Measurements from ENCODE around the gene ACTN3. TPM values are rescaled to one million over a fixed set of nuclear protein-coding genes. Genes with fewer than 3 reads are reported as not detected.
A peak's percentile ranks its signal among the peaks of the same experiment; 100 is the strongest.
"Not testable (repeated sequence)": the region's sequence is repeated elsewhere in the genome, so short reads cannot be mapped to it uniquely, and the experiment has no call there.

ACTN3 gene
- total RNA-seq, 2 donors from 2014 or later: not detected

GRCh38 chr11:66570850-66571180 is 24.1 kb downstream of the ACTN3 start:
- Histone ChIP-seq H3K4me1 (peaks cover 15% of the 10 kb centered on the region), H3K27me3 (no peaks in the 10 kb centered on the region), H3K4me3 (no peak overlapping the region), H3K27ac (no peak overlapping the region), H3K36me3 (replicated peaks in 1 of 2; ENCODE audit: insufficient read depth in 1 of 2, low read depth in 2 of 2) (no peaks in the 10 kb centered on the region), H3K9me3 (no peaks in the 10 kb centered on the region)
- ATAC-seq: no peak
- TF ChIP-seq POLR2A (IDR thresholded peaks at IDR 0.05) (no peak), CTCF (IDR thresholded peaks at IDR 0.05) (no peak)
- DNase-seq: no peak
- 45 to 49% methylated on average over 2 of the region's 2 CpGs for WGBS, 2 donors
- intact Hi-C loops (cut with DNase I): loop anchor here (5.0 kb wide), 1 partner anchor 111 kb away; no protein-coding TSS in a partner anchor

- intact Hi-C loops (cut with DNase I): no loop called here
- no peak for TF ChIP-seq POLR2A (IDR thresholded peaks at IDR 0.05)
- peak; percentile 67 to 88 (median 80) for TF ChIP-seq CTCF (IDR thresholded peaks at IDR 0.05)
These were observed 32.4 kb downstream of the ACTN3 start for GRCh38 chr11:66579017-66579606.

GRCh38 chr11:66580803-66581202 is 34.1 kb downstream of the ACTN3 start:
- intact Hi-C loops (cut with DNase I): no loop called here
- ATAC-seq: no peak
- Histone ChIP-seq H3K27ac (no peak overlapping the region), H3K4me3 (no peak overlapping the region), H3K4me1 (peaks cover 5% of the 10 kb centered on the region), H3K27me3 (no peaks in the 10 kb centered on the region), H3K9me3 (no peaks in the 10 kb centered on the region), H3K36me3 (replicated peaks in 1 of 2; ENCODE audit: insufficient read depth in 1 of 2, low read depth in 2 of 2) (no peaks in the 10 kb centered on the region)
- TF ChIP-seq POLR2A (IDR thresholded peaks at IDR 0.05): no peak
- no peak for TF ChIP-seq CTCF (IDR thresholded peaks at IDR 0.05)
- 78 to 85% methylated on average over 5 of the region's 5 CpGs for WGBS, 2 donors
- DNase-seq: peak in 1 of 4 donors; percentile 16

More at GRCh38 chr11:66579017-66579606, 32.4 kb downstream of the ACTN3 start:
- Histone ChIP-seq H3K27me3 (no peaks in the 10 kb centered on the region), H3K9me3 (no peaks in the 10 kb centered on the region), H3K4me3 (no peak overlapping the region), H3K36me3 (replicated peaks in 1 of 2; ENCODE audit: insufficient read depth in 1 of 2, low read depth in 2 of 2) (no peaks in the 10 kb centered on the region), H3K27ac (no peak overlapping the region), H3K4me1 (peaks cover 5% of the 10 kb centered on the region)
- WGBS, 2 donors: 16 to 17% methylated on average over 24 to 25 of the region's 25 CpGs
- ATAC-seq (peak; percentile 85), DNase-seq (peak; percentile 74 to 84 (median 80))

GRCh38 chr11:66581261-66581660 is 34.6 kb downstream of the ACTN3 start:
- TF ChIP-seq CTCF (IDR thresholded peaks at IDR 0.05) (no peak), POLR2A (IDR thresholded peaks at IDR 0.05) (no peak)
- Histone ChIP-seq H3K27me3 (no peaks in the 10 kb centered on the region), H3K4me3 (no peak overlapping the region), H3K4me1 (peaks cover 5% of the 10 kb centered on the region), H3K27ac (no peak overlapping the region), H3K9me3 (no peaks in the 10 kb centered on the region), H3K36me3 (replicated peaks in 1 of 2; ENCODE audit: insufficient read depth in 1 of 2, low read depth in 2 of 2) (no peaks in the 10 kb centered on the region)
- DNase-seq (no peak), ATAC-seq (no peak)
- WGBS, 2 donors: 56 to 63% methylated on average over 2 to 3 of the region's 3 CpGs
- intact Hi-C loops (cut with DNase I): no loop called here

GRCh38 chr11:66582565-66583147 is 36.0 kb downstream of the ACTN3 start:
- H3K4me1 ChIP-seq; H3K27ac ChIP-seq; DNase-seq; H3K4me3 ChIP-seq; H3K9me3 ChIP-seq; H3K36me3 ChIP-seq (replicated peaks in 1 of 2; ENCODE audit: insufficient read depth in 1 of 2, low read depth in 2 of 2); H3K27me3 ChIP-seq; ATAC-seq; intact Hi-C loops (cut with DNase I): not testable (repeated sequence)
- 81 to 83% methylated on average over 3 of the region's 3 CpGs for WGBS, 2 donors

GRCh38 chr11:66585447-66585846 is 38.7 kb downstream of the ACTN3 start:
- H3K4me3 ChIP-seq; DNase-seq; ATAC-seq; H3K9me3 ChIP-seq; H3K4me1 ChIP-seq; H3K27me3 ChIP-seq; H3K36me3 ChIP-seq (replicated peaks in 1 of 2; ENCODE audit: insufficient read depth in 1 of 2, low read depth in 2 of 2); intact Hi-C loops (cut with DNase I); H3K27ac ChIP-seq: not testable (repeated sequence)
- WGBS, 2 donors: 92 to 100% methylated on average over 1 of the region's 1 CpG

All from body of pancreas (tissue), 4 donors.